IMR-90 (cell line): Measurements from ENCODE around the gene MALRD1. TPM values are rescaled to one million over a fixed set of nuclear protein-coding genes. Genes with fewer than 3 reads are reported as not detected.

Experiments
- ATAC-seq: fragments of 200-7000 bp; cut with Tn5 transposase; 2 replicates; pipeline ENCODE4 v1.9.1; 2020; ENCODE audit warnings: low read depth, mild to moderate bottlenecking, moderate library complexity
- BruUV-seq: library from RNA; stranded (reverse); fragments of 400-500 nt; replicated peaks from 2 replicates; lab custom pipeline; 2021; lab: Mats Ljungman, UMichigan
- CTCF ChIA-PET: fragments of 300-600 bp; formaldehyde crosslinking; extraction: SDS; loops from one replicate; lab custom pipeline; 2021; ENCODE audit warnings: antibody characterized with exemption; lab: Yijun Ruan, JAX
- POLR2A ChIA-PET: fragments of 300-600 bp; sonication (Branson Sonifier 250); formaldehyde crosslinking; loops from one replicate; lab custom pipeline; 2022; ENCODE audit warnings: antibody characterized with exemption; ENCODE audit not compliant: unreplicated experiment; lab: Charles Lee
- DNase-seq: peaks from one replicate; pipeline ENCODE4 v3.0.0; 2013
- H2AFZ ChIP-seq: replicated peaks from 2 replicates; pipeline ENCODE3; 2013; ENCODE audit warnings: low read length, mild to moderate bottlenecking; ENCODE audit not compliant: poor library complexity
- H2AK5ac ChIP-seq: 2 replicates; pipeline ENCODE4 v1.6.1; 2013; ENCODE audit warnings: low read depth, low read length, inconsistent platforms
- H2AK9ac ChIP-seq: replicated peaks from 2 replicates; pipeline ENCODE3; 2013; ENCODE audit warnings: mild to moderate bottlenecking, low read depth, low read length, moderate library complexity; ENCODE audit not compliant: poor library complexity
- H2BK120ac ChIP-seq: 2 replicates; pipeline ENCODE4 v1.6.1; 2013; ENCODE audit warnings: low read depth, low read length, inconsistent platforms
- H2BK15ac ChIP-seq: 3 replicates; pipeline ENCODE4 v1.6.1; 2013; ENCODE audit warnings: low read depth, low read length, inconsistent platforms
- H2BK20ac ChIP-seq: 2 replicates; pipeline ENCODE4 v1.6.1; 2013; ENCODE audit warnings: low read depth, mild to moderate bottlenecking, inconsistent platforms, low read length, moderate library complexity
- H2BK5ac ChIP-seq: 2 replicates; pipeline ENCODE4 v1.6.1; 2013; ENCODE audit warnings: mild to moderate bottlenecking, low read depth, low read length, inconsistent platforms; ENCODE audit not compliant: poor library complexity, severe bottlenecking
- H3K14ac ChIP-seq: replicated peaks from 2 replicates; pipeline ENCODE4 v1.6.1; 2013; ENCODE audit warnings: low read depth, low read length, inconsistent platforms
- H3K18ac ChIP-seq: 2 replicates; pipeline ENCODE4 v1.6.1; 2013; ENCODE audit warnings: low read depth, low read length, control low read depth
- H3K23ac ChIP-seq: 2 replicates; pipeline ENCODE4 v1.6.1; 2013; ENCODE audit warnings: low read depth, low read length, inconsistent platforms
- H3K27ac ChIP-seq: 2 replicates; pipeline ENCODE4 v1.5.1; 2013; ENCODE audit warnings: mild to moderate bottlenecking, control low read depth, low read length; ENCODE audit not compliant: insufficient read depth
- H3K27me3 ChIP-seq: 2 replicates; pipeline ENCODE4 v1.6.1; 2013; ENCODE audit warnings: low read length; ENCODE audit not compliant: control insufficient read depth, insufficient read depth
- H3K36me3 ChIP-seq: 2 replicates; pipeline ENCODE4 v1.6.1; 2013; ENCODE audit warnings: low read length, mixed read lengths; ENCODE audit not compliant: control insufficient read depth, insufficient read depth
- H3K4ac ChIP-seq: 2 replicates; pipeline ENCODE4 v1.6.1; 2013; ENCODE audit warnings: low read depth, low read length, inconsistent platforms
- H3K4me1 ChIP-seq: 2 replicates; pipeline ENCODE4 v1.6.1; 2013; ENCODE audit warnings: low read length, mixed read lengths; ENCODE audit not compliant: control insufficient read depth, insufficient read depth
- H3K4me2 ChIP-seq: 2 replicates; pipeline ENCODE4 v1.6.1; 2013; ENCODE audit warnings: low read depth, mild to moderate bottlenecking, control low read depth, low read length, moderate library complexity
- H3K4me3 ChIP-seq: 2 replicates; pipeline ENCODE4 v1.5.1; 2013; ENCODE audit warnings: low read depth, mild to moderate bottlenecking, control low read depth, low read length, moderate library complexity; ENCODE audit not compliant: insufficient read depth
- H3K56ac ChIP-seq: 2 replicates; pipeline ENCODE4 v1.6.1; 2013; ENCODE audit warnings: low read length, inconsistent platforms; ENCODE audit not compliant: insufficient read depth; ENCODE audit errors: extremely low read depth
- H3K79me1 ChIP-seq, 2 experiments: 2 replicates each; pipeline ENCODE4 v1.6.1; 2013; ENCODE audit warnings: low read length in 2 of 2, inconsistent platforms in 1 of 2, low read depth in 1 of 2
- H3K9ac ChIP-seq: 2 replicates; pipeline ENCODE4 v1.6.1; 2013; ENCODE audit warnings: low read depth, low read length, control low read depth
- H3K9me1 ChIP-seq: 2 replicates; pipeline ENCODE4 v1.6.1; 2013; ENCODE audit warnings: low read length, inconsistent platforms; ENCODE audit not compliant: insufficient read depth
- H3K9me3 ChIP-seq: 2 replicates; pipeline ENCODE4 v1.6.1; 2013; ENCODE audit warnings: low read length; ENCODE audit not compliant: control insufficient read depth, insufficient read depth
- H4K20me1 ChIP-seq: 2 replicates; pipeline ENCODE4 v1.6.1; 2013; ENCODE audit warnings: low read length, inconsistent platforms; ENCODE audit not compliant: insufficient read depth
- H4K5ac ChIP-seq: 2 replicates; pipeline ENCODE4 v1.6.1; 2013; ENCODE audit warnings: mild to moderate bottlenecking, low read depth, low read length, control low read depth
- H4K8ac ChIP-seq, 2 experiments: 2 replicates each; pipeline ENCODE4 v1.6.1; 2013; ENCODE audit warnings: low read depth in 2 of 2, low read length in 2 of 2, control low read depth in 1 of 2, inconsistent platforms in 1 of 2
- H4K91ac ChIP-seq: 2 replicates; pipeline ENCODE4 v1.6.1; 2013; ENCODE audit warnings: low read depth, low read length, inconsistent platforms; ENCODE audit not compliant: insufficient read depth
- BHLHE40 ChIP-seq: fragments of 150-350 bp; IDR thresholded peaks from 2 replicates; pipeline ENCODE4 v1.6.1; 2016; ENCODE audit warnings: mild to moderate bottlenecking, low read depth, low read length
- CEBPB ChIP-seq: IDR thresholded peaks from 2 replicates; pipeline ENCODE4 v1.6.1; 2012; ENCODE audit warnings: low read depth, low read length, improper control_type of control experiment
- CHD1 ChIP-seq: IDR thresholded peaks from 2 replicates; pipeline ENCODE4 v1.6.1; 2012; ENCODE audit warnings: low read depth, low read length, improper control_type of control experiment
- CTCF ChIP-seq: conservative IDR thresholded peaks from 2 replicates; pipeline ENCODE4 v1.5.1; 2012; ENCODE audit warnings: mild to moderate bottlenecking, low read depth, low read length, improper control_type of control experiment
- FOS ChIP-seq: fragments of 150-350 bp; IDR thresholded peaks from 2 replicates; pipeline ENCODE4 v1.6.1; 2016; ENCODE audit warnings: low read depth, low read length
- MAFK ChIP-seq: IDR thresholded peaks from 2 replicates; pipeline ENCODE4 v1.6.1; 2012; ENCODE audit warnings: low read depth, low read length, improper control_type of control experiment
- MAZ ChIP-seq: IDR thresholded peaks from 2 replicates; pipeline ENCODE4 v1.6.1; 2012; ENCODE audit warnings: low read depth, mild to moderate bottlenecking, low read length, improper control_type of control experiment, moderate library complexity, borderline replicate concordance
- MXI1 ChIP-seq: IDR thresholded peaks from 2 replicates; pipeline ENCODE4 v1.6.1; 2012; ENCODE audit warnings: low read depth, mild to moderate bottlenecking, low read length, moderate library complexity, borderline replicate concordance
- NFE2L2 ChIP-seq: fragments of 150-350 bp; IDR thresholded peaks from 2 replicates; pipeline ENCODE4 v1.6.1; 2016; ENCODE audit warnings: low read depth, mild to moderate bottlenecking, low read length
- POLR2A ChIP-seq: IDR thresholded peaks from 2 replicates; pipeline ENCODE4 v1.6.1; 2012; ENCODE audit warnings: mild to moderate bottlenecking, low read depth, low read length
- RAD21 ChIP-seq: IDR thresholded peaks from 2 replicates; pipeline ENCODE4 v1.6.1; 2012; ENCODE audit warnings: low read length, improper control_type of control experiment
- RCOR1 ChIP-seq: IDR thresholded peaks from 2 replicates; pipeline ENCODE4 v1.6.1; 2012; ENCODE audit warnings: mild to moderate bottlenecking, low read length, improper control_type of control experiment; ENCODE audit not compliant: insufficient replicate concordance
- RFX5 ChIP-seq: IDR thresholded peaks from 2 replicates; pipeline ENCODE4 v1.8.0; 2012; ENCODE audit warnings: low read depth, mild to moderate bottlenecking, low read length, moderate library complexity
- SMC3 ChIP-seq: fragments of 150-350 bp; IDR thresholded peaks from 2 replicates; pipeline ENCODE4 v1.6.1; 2016; ENCODE audit warnings: low read depth, mild to moderate bottlenecking, antibody characterized with exemption, low read length, moderate library complexity
- dilution Hi-C: fragments of 300-500 bp; cut with HindIII; formaldehyde crosslinking; loops from one replicate; pipeline ENCODE4 v1.14.3; 2018; ENCODE audit warnings: low sequenced_read_pairs; ENCODE audit not compliant: unreplicated experiment
- in situ Hi-C: fragments of 300-500 bp; cut with MboI; formaldehyde crosslinking; loops from 3 replicates; pipeline ENCODE4 v1.14.3; 2019; ENCODE audit warnings: low sequenced_read_pairs, inconsistent platforms, mixed read lengths
- intact Hi-C: fragments of 100-400 bp; cut with micrococcal nuclease; formaldehyde crosslinking; loops from 2 replicates; pipeline ENCODE4 v1.10.0; 2022
- polyA plus RNA-seq, 3 experiments: library from polyadenylated mRNA; depleted of rRNA; stranded (reverse); fragments of >200 nt; gene quantifications; 2 replicates each; pipeline ENCODE4 v1.2.3, GENCODE V29; 2012; ENCODE audit warnings: low replicate concordance in 1 of 3
- total RNA-seq: library from RNA; depleted of rRNA; stranded (reverse); fragments of >200 nt; gene quantifications from 2 replicates; pipeline ENCODE4 v1.2.3, GENCODE V29; 2012
- TF ChIP-seq, protein P1 (sequence below): fragments of 150-350 bp; IDR thresholded peaks from 2 replicates; pipeline ENCODE4 v1.6.1; 2016; ENCODE audit warnings: low read depth, mild to moderate bottlenecking, low read length, moderate library complexity, borderline replicate concordance
- TF ChIP-seq, protein P2 (sequence below): fragments of 150-350 bp; IDR thresholded peaks from 2 replicates; pipeline ENCODE4 v1.6.1; 2017; ENCODE audit warnings: mild to moderate bottlenecking, antibody characterized with exemption, low read length, low read depth

The MALRD1 gene
- total and polyA plus RNA-seq, 2 of the 4 experiments (the other 2 are of a cell fraction), result 0.34 to 1.1 TPM

DNA sequence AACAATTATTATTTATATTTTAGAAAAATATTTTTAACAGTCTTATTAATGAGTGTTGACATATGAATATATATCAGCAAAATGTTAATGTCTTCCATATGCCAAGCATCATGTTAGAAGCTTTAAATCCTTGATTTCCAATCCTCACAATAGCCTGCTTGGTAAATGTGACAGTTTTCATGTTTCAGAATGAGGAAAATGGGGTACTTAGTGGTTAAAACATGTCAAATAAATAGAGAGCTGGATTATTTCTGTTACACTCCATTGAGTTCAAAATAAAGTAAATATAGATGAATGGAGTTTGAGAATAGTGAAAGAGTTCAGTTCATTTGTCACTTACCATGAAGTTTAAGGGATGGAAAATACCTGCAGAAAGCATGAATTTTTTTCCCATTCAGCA is 377.4 kb downstream of the MALRD1 start:
- Histone ChIP-seq H3K9ac (no peak overlapping the region), H3K27me3 (no peaks in the 10 kb centered on the region), H2BK20ac (no peak overlapping the region), H3K4me1 (no peaks in the 10 kb centered on the region), H3K27ac (no peak overlapping the region), H4K20me1 (no peaks in the 10 kb centered on the region), H3K18ac (no peak overlapping the region), H3K9me3 (no peaks in the 10 kb centered on the region), H3K9me1 (no peaks in the 10 kb centered on the region), H3K4me2 (no peak overlapping the region), H2AFZ (no peak overlapping the region), H4K91ac (no peak overlapping the region), H2BK120ac (no peak overlapping the region), H3K36me3 (no peaks in the 10 kb centered on the region), H2BK15ac (no peak overlapping the region), H3K4ac (no peak overlapping the region), H2AK9ac (no peak overlapping the region), H3K79me1 (no peaks in the 10 kb centered on the region), H3K23ac (no peak overlapping the region), H2BK5ac (no peak overlapping the region), H2AK5ac (no peak overlapping the region), H4K8ac (no peak overlapping the region), H4K5ac (no peak overlapping the region), H3K14ac (no peak overlapping the region), H3K4me3 (no peak overlapping the region), H3K56ac (no peak overlapping the region)
- intact Hi-C loops, result no loop called here
- no peak for ATAC-seq
- in situ Hi-C loops, result no loop called here
- TF ChIP-seq NFE2L2 (no peak), MAFK (no peak), BHLHE40 (no peak), MXI1 (no peak), SMC3 (no peak), FOS (no peak), RCOR1 (no peak), POLR2A (no peak), RFX5 (no peak), CEBPB (no peak), CTCF (no peak), CHD1 (no peak), RAD21 (no peak), MAZ (no peak)
- TF ChIP-seq, protein P1, sequence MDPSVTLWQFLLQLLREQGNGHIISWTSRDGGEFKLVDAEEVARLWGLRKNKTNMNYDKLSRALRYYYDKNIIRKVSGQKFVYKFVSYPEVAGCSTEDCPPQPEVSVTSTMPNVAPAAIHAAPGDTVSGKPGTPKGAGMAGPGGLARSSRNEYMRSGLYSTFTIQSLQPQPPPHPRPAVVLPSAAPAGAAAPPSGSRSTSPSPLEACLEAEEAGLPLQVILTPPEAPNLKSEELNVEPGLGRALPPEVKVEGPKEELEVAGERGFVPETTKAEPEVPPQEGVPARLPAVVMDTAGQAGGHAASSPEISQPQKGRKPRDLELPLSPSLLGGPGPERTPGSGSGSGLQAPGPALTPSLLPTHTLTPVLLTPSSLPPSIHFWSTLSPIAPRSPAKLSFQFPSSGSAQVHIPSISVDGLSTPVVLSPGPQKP, result no peak
- TF ChIP-seq, protein P2, sequence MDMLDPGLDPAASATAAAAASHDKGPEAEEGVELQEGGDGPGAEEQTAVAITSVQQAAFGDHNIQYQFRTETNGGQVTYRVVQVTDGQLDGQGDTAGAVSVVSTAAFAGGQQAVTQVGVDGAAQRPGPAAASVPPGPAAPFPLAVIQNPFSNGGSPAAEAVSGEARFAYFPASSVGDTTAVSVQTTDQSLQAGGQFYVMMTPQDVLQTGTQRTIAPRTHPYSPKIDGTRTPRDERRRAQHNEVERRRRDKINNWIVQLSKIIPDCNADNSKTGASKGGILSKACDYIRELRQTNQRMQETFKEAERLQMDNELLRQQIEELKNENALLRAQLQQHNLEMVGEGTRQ, result no peak
- ChIA-PET CTCF (interaction anchor here (0.5 kb wide), 1 partner anchor 1819 kb away, joined by 7 read pairs; no protein-coding TSS in a partner anchor), POLR2A (no interaction called here)
- BruUV-seq, result no TSS peak
- dilution Hi-C loops, result no loop called here
- no peak for DNase-seq
